ENCODE data around the gene APC.
A peak's percentile ranks its signal among the peaks of the same experiment; 100 is the strongest.

APC gene

GRCh38 chr5:112706446-112707016 lies 31.2 kb upstream of the APC start:
- ChIA-PET POLR2A (no interaction called here), CTCF (no interaction called here)
- 100% methylated on average over 1 of the region's 4 CpGs for WGBS (ENCODE audit: insufficient coverage)
- Histone ChIP-seq H3K27ac (ENCODE audit: insufficient read depth in 1 of 2, low read depth in 1 of 2, low read length in 2 of 2, poor library complexity in 1 of 2, severe bottlenecking in 2 of 2) (no peak overlapping the region), H3K27me3 (replicated peaks in 2 of 5; ENCODE audit: control insufficient read depth in 4 of 5, insufficient read depth in 5 of 5, low read length in 4 of 5) (no peaks in the 10 kb centered on the region), H3K9me3 (ENCODE audit: control extremely low read depth in 1 of 5, control insufficient read depth in 4 of 5, insufficient read depth in 2 of 5, low read depth in 1 of 5, low read length in 4 of 5) (no peaks in the 10 kb centered on the region), H3K36me3 (ENCODE audit: control insufficient read depth in 4 of 4, insufficient read depth in 4 of 4, low read length in 3 of 4) (no peaks in the 10 kb centered on the region), H3K4me1 (ENCODE audit: control extremely low read depth in 1 of 4, control insufficient read depth in 4 of 4, insufficient read depth in 4 of 4, low read length in 3 of 4) (peaks cover 0 to 32% (median 22%) of the 10 kb centered on the region in 4 experiments), H3K4me3 (ENCODE audit: control insufficient read depth in 1 of 7, extremely low read depth in 1 of 7, insufficient read depth in 4 of 7, low read depth in 2 of 7, low read length in 6 of 7) (peak overlapping the region in 3 of 7 experiments; percentile 85 to 96 (median 95))
- DNase-seq = no peak

- peaks cover 0 to 2% (median 0%) of the 10 kb centered on the region in 4 experiments for H3K36me3 ChIP-seq (ENCODE audit: control insufficient read depth in 4 of 4, insufficient read depth in 4 of 4, low read length in 3 of 4)
- H3K27ac ChIP-seq (ENCODE audit: insufficient read depth in 1 of 2, low read depth in 1 of 2, low read length in 2 of 2, poor library complexity in 1 of 2, severe bottlenecking in 2 of 2) = peak overlapping the region; percentile 51 to 89
- peaks cover 0 to 32% (median 22%) of the 10 kb centered on the region in 4 experiments for H3K4me1 ChIP-seq (ENCODE audit: control extremely low read depth in 1 of 4, control insufficient read depth in 4 of 4, insufficient read depth in 4 of 4, low read length in 3 of 4)
- no peaks in the 10 kb centered on the region for H3K27me3 ChIP-seq (replicated peaks in 2 of 5; ENCODE audit: control insufficient read depth in 4 of 5, insufficient read depth in 5 of 5, low read length in 4 of 5)
- ChIA-PET POLR2A (interaction anchor here (0.6 to 1.2 kb wide), 2 partner anchors 26 to 31 kb away, joined by 3 read pairs; no protein-coding TSS in a partner anchor), CTCF (interaction anchor here (1.1 kb wide), 2 partner anchors 12 to 31 kb away, joined by 5 read pairs; partner anchors contain the start of gene APC)
- H3K9me3 ChIP-seq (ENCODE audit: control extremely low read depth in 1 of 5, control insufficient read depth in 4 of 5, insufficient read depth in 2 of 5, low read depth in 1 of 5, low read length in 4 of 5) = no peaks in the 10 kb centered on the region
- peak; percentile 97 to 99 (median 98) for DNase-seq
- peak overlapping the region; percentile 85 to 98 (median 93) for H3K4me3 ChIP-seq (ENCODE audit: control insufficient read depth in 1 of 7, extremely low read depth in 1 of 7, insufficient read depth in 4 of 7, low read depth in 2 of 7, low read length in 6 of 7)
- 3% methylated on average over 58 of the region's 61 CpGs for WGBS (ENCODE audit: insufficient coverage)
These were observed 30.2 kb upstream of the APC start for GRCh38 chr5:112707187-112708102.

- Histone ChIP-seq H3K4me1 (ENCODE audit: control extremely low read depth in 1 of 4, control insufficient read depth in 4 of 4, insufficient read depth in 4 of 4, low read length in 3 of 4) (peaks cover 0 to 32% (median 22%) of the 10 kb centered on the region in 4 experiments), H3K4me3 (ENCODE audit: control insufficient read depth in 1 of 7, extremely low read depth in 1 of 7, insufficient read depth in 4 of 7, low read depth in 2 of 7, low read length in 6 of 7) (peak overlapping the region; percentile 85 to 98 (median 93)), H3K27ac (ENCODE audit: insufficient read depth in 1 of 2, low read depth in 1 of 2, low read length in 2 of 2, poor library complexity in 1 of 2, severe bottlenecking in 2 of 2) (peak overlapping the region; percentile 51 to 89), H3K36me3 (ENCODE audit: control insufficient read depth in 4 of 4, insufficient read depth in 4 of 4, low read length in 3 of 4) (peaks cover 0 to 2% (median 0%) of the 10 kb centered on the region in 4 experiments), H3K27me3 (replicated peaks in 2 of 5; ENCODE audit: control insufficient read depth in 4 of 5, insufficient read depth in 5 of 5, low read length in 4 of 5) (no peaks in the 10 kb centered on the region), H3K9me3 (ENCODE audit: control extremely low read depth in 1 of 5, control insufficient read depth in 4 of 5, insufficient read depth in 2 of 5, low read depth in 1 of 5, low read length in 4 of 5) (no peaks in the 10 kb centered on the region)
- 0% methylated on average over 8 of the region's 13 CpGs for WGBS (ENCODE audit: insufficient coverage)
- POLR2A ChIA-PET = interaction anchor here (0.6 to 1.2 kb wide), 2 partner anchors 25 to 30 kb away, joined by 3 read pairs; no protein-coding TSS in a partner anchor
- peak in 1 of 3 donors; percentile 7 for DNase-seq
- CTCF ChIA-PET = interaction anchor here (1.1 to 1.3 kb wide), 3 partner anchors 13 to 49 kb away, joined by 5 to 6 read pairs (median 5); partner anchors contain the start of gene APC
These were observed 29.5 kb upstream of the APC start for GRCh38 chr5:112708103-112708622.

GRCh38 chr5:112709416-112709815 lies 28.3 kb upstream of the APC start:
- CTCF ChIA-PET = interaction anchor here (0.9 to 1.3 kb wide), 2 partner anchors 14 to 48 kb away, joined by 3 to 6 read pairs; no protein-coding TSS in a partner anchor
- Histone ChIP-seq H3K4me1 (ENCODE audit: control extremely low read depth in 1 of 4, control insufficient read depth in 4 of 4, insufficient read depth in 4 of 4, low read length in 3 of 4) (peaks cover 0 to 32% (median 20%) of the 10 kb centered on the region in 4 experiments), H3K27ac (ENCODE audit: insufficient read depth in 1 of 2, low read depth in 1 of 2, low read length in 2 of 2, poor library complexity in 1 of 2, severe bottlenecking in 2 of 2) (no peak overlapping the region), H3K36me3 (ENCODE audit: control insufficient read depth in 4 of 4, insufficient read depth in 4 of 4, low read length in 3 of 4) (peaks cover 0 to 2% (median under 1%) of the 10 kb centered on the region in 4 experiments), H3K9me3 (ENCODE audit: control extremely low read depth in 1 of 5, control insufficient read depth in 4 of 5, insufficient read depth in 2 of 5, low read depth in 1 of 5, low read length in 4 of 5) (no peaks in the 10 kb centered on the region), H3K4me3 (ENCODE audit: control insufficient read depth in 1 of 7, extremely low read depth in 1 of 7, insufficient read depth in 4 of 7, low read depth in 2 of 7, low read length in 6 of 7) (no peak overlapping the region), H3K27me3 (replicated peaks in 2 of 5; ENCODE audit: control insufficient read depth in 4 of 5, insufficient read depth in 5 of 5, low read length in 4 of 5) (no peaks in the 10 kb centered on the region)
- POLR2A ChIA-PET = no interaction called here
- DNase-seq = no peak
- WGBS (ENCODE audit: insufficient coverage) = 100% methylated on average over 1 of the region's 3 CpGs

- Histone ChIP-seq H3K4me3 (ENCODE audit: control insufficient read depth in 1 of 7, extremely low read depth in 1 of 7, insufficient read depth in 4 of 7, low read depth in 2 of 7, low read length in 6 of 7) (no peak overlapping the region), H3K9me3 (ENCODE audit: control extremely low read depth in 1 of 5, control insufficient read depth in 4 of 5, insufficient read depth in 2 of 5, low read depth in 1 of 5, low read length in 4 of 5) (no peaks in the 10 kb centered on the region), H3K27ac (ENCODE audit: insufficient read depth in 1 of 2, low read depth in 1 of 2, low read length in 2 of 2, poor library complexity in 1 of 2, severe bottlenecking in 2 of 2) (no peak overlapping the region), H3K4me1 (ENCODE audit: control extremely low read depth in 1 of 4, control insufficient read depth in 4 of 4, insufficient read depth in 4 of 4, low read length in 3 of 4) (peaks cover 0 to 32% (median 20%) of the 10 kb centered on the region in 4 experiments), H3K36me3 (ENCODE audit: control insufficient read depth in 4 of 4, insufficient read depth in 4 of 4, low read length in 3 of 4) (peaks cover 0 to 2% (median under 1%) of the 10 kb centered on the region in 4 experiments), H3K27me3 (replicated peaks in 2 of 5; ENCODE audit: control insufficient read depth in 4 of 5, insufficient read depth in 5 of 5, low read length in 4 of 5) (no peaks in the 10 kb centered on the region)
- DNase-seq = no peak
- WGBS (ENCODE audit: insufficient coverage) = 96% methylated on average over 4 of the region's 4 CpGs
- CTCF ChIA-PET = interaction anchor here (1.1 to 1.9 kb wide), 4 partner anchors 9 to 47 kb away, joined by 4 to 11 read pairs (median 6); no protein-coding TSS in a partner anchor
- POLR2A ChIA-PET = interaction anchor here (0.6 kb wide), 1 partner anchor 139 kb away, joined by 3 read pairs; no protein-coding TSS in a partner anchor
These were observed 26.8 kb upstream of the APC start for GRCh38 chr5:112710896-112711295.

- H3K9me3 ChIP-seq (ENCODE audit: control extremely low read depth in 1 of 5, control insufficient read depth in 4 of 5, insufficient read depth in 2 of 5, low read depth in 1 of 5, low read length in 4 of 5) = no peaks in the 10 kb centered on the region
- ChIA-PET POLR2A (no interaction called here), CTCF (interaction anchor here (0.7 to 1.9 kb wide), 6 partner anchors 9 to 160 kb away, joined by 3 to 11 read pairs (median 5); no protein-coding TSS in a partner anchor)
- H3K36me3 ChIP-seq (ENCODE audit: control insufficient read depth in 4 of 4, insufficient read depth in 4 of 4, low read length in 3 of 4) = peaks cover 0 to 2% (median under 1%) of the 10 kb centered on the region in 4 experiments
- DNase-seq = no peak
- WGBS (ENCODE audit: insufficient coverage) = 50% methylated on average over 2 of the region's 3 CpGs
- H3K27ac ChIP-seq (ENCODE audit: insufficient read depth in 1 of 2, low read depth in 1 of 2, low read length in 2 of 2, poor library complexity in 1 of 2, severe bottlenecking in 2 of 2) = no peak overlapping the region
- no peaks in the 10 kb centered on the region for H3K27me3 ChIP-seq (replicated peaks in 2 of 5; ENCODE audit: control insufficient read depth in 4 of 5, insufficient read depth in 5 of 5, low read length in 4 of 5)
- peaks cover 0 to 32% (median 20%) of the 10 kb centered on the region in 4 experiments for H3K4me1 ChIP-seq (ENCODE audit: control extremely low read depth in 1 of 4, control insufficient read depth in 4 of 4, insufficient read depth in 4 of 4, low read length in 3 of 4)
- H3K4me3 ChIP-seq (ENCODE audit: control insufficient read depth in 1 of 7, extremely low read depth in 1 of 7, insufficient read depth in 4 of 7, low read depth in 2 of 7, low read length in 6 of 7) = no peak overlapping the region
These were observed 26.2 kb upstream of the APC start for GRCh38 chr5:112711436-112711835.
